Upper lobe of right lung (tissue), 1 donor: ENCODE data around the gene CCT5. TPM values are rescaled to one million over a fixed set of nuclear protein-coding genes. Genes with fewer than 3 reads are reported as not detected.

ENCODE experiments used
- ATAC-seq: fragments of 200-7000 bp; cut with Tn5 transposase; one replicate; pipeline ENCODE4 v1.9.1; 2020; ENCODE audit warnings: mild to moderate bottlenecking, moderate library complexity
- DNase-seq: peaks from one replicate; pipeline ENCODE4 v3.0.0-alpha.2; 2020
- H3K27ac ChIP-seq: fragments of 200-600 bp; one replicate; pipeline ENCODE4 v1.8.0; 2022
- H3K27me3 ChIP-seq: fragments of 200-600 bp; one replicate; pipeline ENCODE4 v1.8.0; 2022; ENCODE audit warnings: mild to moderate bottlenecking
- H3K36me3 ChIP-seq: fragments of 200-600 bp; one replicate; pipeline ENCODE4 v1.8.0; 2022
- H3K4me1 ChIP-seq: fragments of 200-600 bp; one replicate; pipeline ENCODE4 v1.8.0; 2022
- H3K4me3 ChIP-seq: fragments of 200-600 bp; one replicate; pipeline ENCODE4 v1.8.0; 2022; ENCODE audit warnings: mild to moderate bottlenecking
- H3K9me3 ChIP-seq: fragments of 200-600 bp; one replicate; pipeline ENCODE4 v1.8.0; 2022
- intact Hi-C: fragments of 100-400 bp; cut with DNase I; formaldehyde crosslinking; loops from one replicate; pipeline ENCODE4 v1.11.0; 2022
- total RNA-seq: library from RNA; stranded (reverse); fragmentation: NEBNext Ultra II Directional; extraction: Animal tissue kit (Norgen Biotek cat#: 25700); gene quantifications from one replicate; pipeline ENCODE4 v1.2.1, GENCODE V29; 2021
- TF ChIP-seq, protein P1 (sequence below): fragments of 200-600 bp; IDR thresholded peaks from one replicate; pipeline ENCODE4 v1.8.0; 2022; ENCODE audit warnings: antibody characterized with exemption
- donor health status: DM: no; HTN: yes; CAD: no; lungs with severe emphysema.

Gene CCT5
- total RNA-seq, 1 donor from 2014 or later, result 119 TPM

- intact Hi-C loops, result no loop called here
- DNase-seq (no peak), ATAC-seq (peak; percentile 93)
- TF ChIP-seq, protein P1, sequence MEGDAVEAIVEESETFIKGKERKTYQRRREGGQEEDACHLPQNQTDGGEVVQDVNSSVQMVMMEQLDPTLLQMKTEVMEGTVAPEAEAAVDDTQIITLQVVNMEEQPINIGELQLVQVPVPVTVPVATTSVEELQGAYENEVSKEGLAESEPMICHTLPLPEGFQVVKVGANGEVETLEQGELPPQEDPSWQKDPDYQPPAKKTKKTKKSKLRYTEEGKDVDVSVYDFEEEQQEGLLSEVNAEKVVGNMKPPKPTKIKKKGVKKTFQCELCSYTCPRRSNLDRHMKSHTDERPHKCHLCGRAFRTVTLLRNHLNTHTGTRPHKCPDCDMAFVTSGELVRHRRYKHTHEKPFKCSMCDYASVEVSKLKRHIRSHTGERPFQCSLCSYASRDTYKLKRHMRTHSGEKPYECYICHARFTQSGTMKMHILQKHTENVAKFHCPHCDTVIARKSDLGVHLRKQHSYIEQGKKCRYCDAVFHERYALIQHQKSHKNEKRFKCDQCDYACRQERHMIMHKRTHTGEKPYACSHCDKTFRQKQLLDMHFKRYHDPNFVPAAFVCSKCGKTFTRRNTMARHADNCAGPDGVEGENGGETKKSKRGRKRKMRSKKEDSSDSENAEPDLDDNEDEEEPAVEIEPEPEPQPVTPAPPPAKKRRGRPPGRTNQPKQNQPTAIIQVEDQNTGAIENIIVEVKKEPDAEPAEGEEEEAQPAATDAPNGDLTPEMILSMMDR, result no peak
- no peaks in the 10 kb centered on the region for H3K27me3 ChIP-seq
- H3K36me3 ChIP-seq, result no peaks in the 10 kb centered on the region
- H3K27ac ChIP-seq, result no peak overlapping the region
- H3K9me3 ChIP-seq, result no peaks in the 10 kb centered on the region
- no peak overlapping the region for H3K4me3 ChIP-seq
- H3K4me1 ChIP-seq, result no peaks in the 10 kb centered on the region
These were observed 27.8 kb upstream of the CCT5 start for GRCh38 chr5:10222326-10222725.

- DNase-seq (no peak), ATAC-seq (no peak)
- H3K4me3 ChIP-seq, result no peak overlapping the region
- H3K27me3 ChIP-seq, result no peaks in the 10 kb centered on the region
- TF ChIP-seq, protein P1, result no peak
- H3K9me3 ChIP-seq, result no peaks in the 10 kb centered on the region
- no peak overlapping the region for H3K27ac ChIP-seq
- H3K36me3 ChIP-seq, result no peaks in the 10 kb centered on the region
- intact Hi-C loops, result no loop called here
- no peaks in the 10 kb centered on the region for H3K4me1 ChIP-seq
These were observed 22.7 kb upstream of the CCT5 start for GRCh38 chr5:10227379-10227778.

GRCh38 chr5:10228288-10228687, 21.8 kb upstream of the CCT5 start:
- intact Hi-C loops, result no loop called here
- Histone ChIP-seq H3K4me3 (no peak overlapping the region), H3K9me3 (no peaks in the 10 kb centered on the region), H3K27ac (no peak overlapping the region), H3K36me3 (no peaks in the 10 kb centered on the region), H3K27me3 (no peaks in the 10 kb centered on the region), H3K4me1 (no peaks in the 10 kb centered on the region)
- no peak for DNase-seq
- TF ChIP-seq, protein P1, result no peak
- ATAC-seq, result no peak

GRCh38 chr5:10229306-10230048, 20.6 kb upstream of the CCT5 start:
- TF ChIP-seq, protein P1, result no peak
- no peak for ATAC-seq
- no peak overlapping the region for H3K4me3 ChIP-seq
- H3K36me3 ChIP-seq, result peaks cover under 1% of the 10 kb centered on the region
- no peaks in the 10 kb centered on the region for H3K27me3 ChIP-seq
- no peak for DNase-seq
- no peaks in the 10 kb centered on the region for H3K4me1 ChIP-seq
- H3K27ac ChIP-seq, result no peak overlapping the region
- intact Hi-C loops, result no loop called here
- no peaks in the 10 kb centered on the region for H3K9me3 ChIP-seq

DNA sequence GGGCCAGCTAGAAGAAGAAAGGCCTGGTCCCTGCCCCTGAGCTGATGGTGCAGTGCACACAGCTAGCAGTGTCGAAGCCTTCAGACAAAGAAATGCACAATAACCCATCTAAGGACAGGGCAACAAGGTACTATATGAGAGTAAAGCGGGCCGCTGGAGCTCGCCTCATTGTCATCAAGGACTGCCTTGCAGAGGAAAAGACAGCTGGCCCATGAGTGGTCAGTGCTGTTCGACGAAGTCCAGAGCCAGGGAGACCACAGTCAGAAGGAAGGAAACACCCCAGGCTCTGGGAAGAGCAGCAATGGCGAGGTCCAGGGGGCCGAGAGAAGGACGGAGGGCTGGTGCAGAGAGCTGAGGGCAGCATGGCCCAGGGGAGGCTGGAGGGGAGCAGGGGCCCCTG, 17.7 kb upstream of the CCT5 start:
- H3K4me3 ChIP-seq, result no peak overlapping the region
- no peak for ATAC-seq
- TF ChIP-seq, protein P1, result no peak
- intact Hi-C loops, result no loop called here
- DNase-seq, result no peak
- H3K4me1 ChIP-seq, result no peaks in the 10 kb centered on the region
- no peak overlapping the region for H3K27ac ChIP-seq
- no peaks in the 10 kb centered on the region for H3K27me3 ChIP-seq
- H3K9me3 ChIP-seq, result no peaks in the 10 kb centered on the region
- H3K36me3 ChIP-seq, result peaks cover 30% of the 10 kb centered on the region
